Neural cell (in vitro differentiated cells): ENCODE measurements around the gene GP5. TPM values are rescaled to one million over a fixed set of nuclear protein-coding genes. Genes with fewer than 3 reads are reported as not detected.

Experiments used
- H2AFZ ChIP-seq: fragments of 200-600, 300-800 bp; sonication (generic), shearing (Covaris generic); 2 replicates; pipeline ENCODE4 v1.6.0; 2014; ENCODE audit warnings: low read depth, mild to moderate bottlenecking, antibody characterized with exemption, low read length, moderate library complexity
- H3F3A ChIP-seq: fragments of 200-600 bp; shearing (Covaris generic); 2 replicates; pipeline ENCODE4 v1.6.1; 2016; ENCODE audit warnings: mild to moderate bottlenecking, moderate library complexity, mixed read lengths, antibody characterized with exemption, low read length; ENCODE audit not compliant: insufficient read depth, poor library complexity, severe bottlenecking
- H3K27ac ChIP-seq: fragments of 200-600, 300-800 bp; sonication (generic), shearing (Covaris generic); 2 replicates; pipeline ENCODE4 v1.5.1; 2014; ENCODE audit warnings: mild to moderate bottlenecking, low read length, moderate library complexity
- H3K27me3 ChIP-seq: fragments of 300-800, 200-600 bp; sonication (generic), shearing (Covaris generic); 2 replicates; pipeline ENCODE4 v1.6.0; 2014; ENCODE audit warnings: mild to moderate bottlenecking, low read depth, low read length, moderate library complexity; ENCODE audit not compliant: insufficient read depth
- H3K36me3 ChIP-seq: fragments of 300-800, 200-600 bp; sonication (generic), shearing (Covaris generic); 2 replicates; pipeline ENCODE4 v1.5.1; 2014; ENCODE audit warnings: mild to moderate bottlenecking, antibody characterized with exemption, low read length, moderate library complexity; ENCODE audit not compliant: insufficient read depth
- H3K4me2 ChIP-seq: fragments of 300-800, 200-600 bp; sonication (generic), shearing (Covaris generic); 2 replicates; pipeline ENCODE4 v1.6.0; 2014; ENCODE audit warnings: mild to moderate bottlenecking, low read length
- H3K4me3 ChIP-seq: fragments of 300-800, 200-600 bp; sonication (generic), shearing (Covaris generic); 2 replicates; pipeline ENCODE4 v1.5.1; 2014; ENCODE audit warnings: mild to moderate bottlenecking, low read length, moderate library complexity
- H3K79me2 ChIP-seq: fragments of 200-600 bp; shearing (Covaris generic); replicated peaks from 2 replicates; pipeline ENCODE4 v1.6.0; 2014; ENCODE audit warnings: mild to moderate bottlenecking, low read length, moderate library complexity; ENCODE audit not compliant: insufficient read depth
- H3K9ac ChIP-seq: fragments of 300-800, 200-600 bp; sonication (generic), shearing (Covaris generic); 2 replicates; pipeline ENCODE4 v1.6.1; 2016; ENCODE audit warnings: mild to moderate bottlenecking, low read length, mixed read lengths
- H3K9me2 ChIP-seq: fragments of 200-600 bp; shearing (Covaris generic); 2 replicates; pipeline ENCODE4 v1.6.1; 2016; ENCODE audit warnings: mild to moderate bottlenecking, low read length, mixed read lengths; ENCODE audit not compliant: insufficient read depth
- H3K9me3 ChIP-seq: fragments of 200-600, 300-800 bp; sonication (generic), shearing (Covaris generic); 2 replicates; pipeline ENCODE4 v1.6.1; 2016; ENCODE audit warnings: mild to moderate bottlenecking, mixed run types, low read length, moderate library complexity, mixed read lengths
- H4K20me1 ChIP-seq: fragments of 200-600 bp; shearing (Covaris generic); 2 replicates; pipeline ENCODE4 v1.6.1; 2016; ENCODE audit warnings: mild to moderate bottlenecking, mixed run types; ENCODE audit not compliant: insufficient read depth
- EP300 ChIP-seq: fragments of 450-650 bp; conservative IDR thresholded peaks from 2 replicates; pipeline ENCODE4 v1.6.1; 2014; ENCODE audit warnings: antibody characterized with exemption, mild to moderate bottlenecking, moderate library complexity; ENCODE audit not compliant: poor library complexity, severe bottlenecking
- EZH2 ChIP-seq: fragments of 200-600, 300-800 bp; shearing (Covaris generic), sonication (generic); IDR thresholded peaks from 2 replicates; pipeline ENCODE4 v1.6.1; 2014; ENCODE audit warnings: antibody characterized with exemption, low read length, borderline replicate concordance, mild to moderate bottlenecking; ENCODE audit not compliant: insufficient read depth, poor library complexity, severe bottlenecking
- MXI1 ChIP-seq: fragments of 450-650 bp; conservative IDR thresholded peaks from 2 replicates; pipeline ENCODE4 v1.6.1; 2014; ENCODE audit warnings: antibody characterized with exemption, mild to moderate bottlenecking; ENCODE audit not compliant: poor library complexity, severe bottlenecking
- POLR2AphosphoS5 ChIP-seq: IDR thresholded peaks from 2 replicates; pipeline ENCODE4 v1.6.1; 2012
- RAD21 ChIP-seq: fragments of 450-650 bp; conservative IDR thresholded peaks from 2 replicates; pipeline ENCODE4 v1.6.1; 2014; ENCODE audit warnings: antibody characterized with exemption, mild to moderate bottlenecking, moderate library complexity
- SMC3 ChIP-seq: fragments of 450-650 bp; conservative IDR thresholded peaks from 2 replicates; pipeline ENCODE4 v1.6.1; 2014; ENCODE audit warnings: antibody characterized with exemption, mild to moderate bottlenecking, moderate library complexity; ENCODE audit not compliant: poor library complexity
- TAF1 ChIP-seq: IDR thresholded peaks from 2 replicates; pipeline ENCODE4 v1.6.1; 2012; ENCODE audit warnings: low read depth
- polyA plus RNA-seq: library from polyadenylated mRNA; depleted of rRNA; stranded (reverse); fragments of >200 nt; gene quantifications from 2 replicates; pipeline ENCODE4 v1.2.3, GENCODE V29; 2014
- TF ChIP-seq, protein P1 (sequence below): fragments of 450-650 bp; IDR thresholded peaks from 2 replicates; pipeline ENCODE4 v1.5.1; 2014; ENCODE audit warnings: antibody characterized with exemption, mild to moderate bottlenecking, moderate library complexity; ENCODE audit not compliant: poor library complexity, severe bottlenecking
- TF ChIP-seq, protein P2 (sequence below): IDR thresholded peaks from 2 replicates; pipeline ENCODE4 v1.6.1; 2012; ENCODE audit warnings: borderline replicate concordance

The GP5 gene
- polyA plus RNA-seq, 1 donor from 2014 or later, result 0.14 TPM

GRCh38 chr3:194357681-194358080 is 41.4 kb downstream of the GP5 start:
- no peaks in the 10 kb centered on the region for H3K79me2 ChIP-seq
- no peak overlapping the region for H3K4me3 ChIP-seq
- no peak overlapping the region for H2AFZ ChIP-seq
- no peaks in the 10 kb centered on the region for H3F3A ChIP-seq
- TF ChIP-seq, protein P1, sequence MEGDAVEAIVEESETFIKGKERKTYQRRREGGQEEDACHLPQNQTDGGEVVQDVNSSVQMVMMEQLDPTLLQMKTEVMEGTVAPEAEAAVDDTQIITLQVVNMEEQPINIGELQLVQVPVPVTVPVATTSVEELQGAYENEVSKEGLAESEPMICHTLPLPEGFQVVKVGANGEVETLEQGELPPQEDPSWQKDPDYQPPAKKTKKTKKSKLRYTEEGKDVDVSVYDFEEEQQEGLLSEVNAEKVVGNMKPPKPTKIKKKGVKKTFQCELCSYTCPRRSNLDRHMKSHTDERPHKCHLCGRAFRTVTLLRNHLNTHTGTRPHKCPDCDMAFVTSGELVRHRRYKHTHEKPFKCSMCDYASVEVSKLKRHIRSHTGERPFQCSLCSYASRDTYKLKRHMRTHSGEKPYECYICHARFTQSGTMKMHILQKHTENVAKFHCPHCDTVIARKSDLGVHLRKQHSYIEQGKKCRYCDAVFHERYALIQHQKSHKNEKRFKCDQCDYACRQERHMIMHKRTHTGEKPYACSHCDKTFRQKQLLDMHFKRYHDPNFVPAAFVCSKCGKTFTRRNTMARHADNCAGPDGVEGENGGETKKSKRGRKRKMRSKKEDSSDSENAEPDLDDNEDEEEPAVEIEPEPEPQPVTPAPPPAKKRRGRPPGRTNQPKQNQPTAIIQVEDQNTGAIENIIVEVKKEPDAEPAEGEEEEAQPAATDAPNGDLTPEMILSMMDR, result no peak
- TF ChIP-seq, protein P2, sequence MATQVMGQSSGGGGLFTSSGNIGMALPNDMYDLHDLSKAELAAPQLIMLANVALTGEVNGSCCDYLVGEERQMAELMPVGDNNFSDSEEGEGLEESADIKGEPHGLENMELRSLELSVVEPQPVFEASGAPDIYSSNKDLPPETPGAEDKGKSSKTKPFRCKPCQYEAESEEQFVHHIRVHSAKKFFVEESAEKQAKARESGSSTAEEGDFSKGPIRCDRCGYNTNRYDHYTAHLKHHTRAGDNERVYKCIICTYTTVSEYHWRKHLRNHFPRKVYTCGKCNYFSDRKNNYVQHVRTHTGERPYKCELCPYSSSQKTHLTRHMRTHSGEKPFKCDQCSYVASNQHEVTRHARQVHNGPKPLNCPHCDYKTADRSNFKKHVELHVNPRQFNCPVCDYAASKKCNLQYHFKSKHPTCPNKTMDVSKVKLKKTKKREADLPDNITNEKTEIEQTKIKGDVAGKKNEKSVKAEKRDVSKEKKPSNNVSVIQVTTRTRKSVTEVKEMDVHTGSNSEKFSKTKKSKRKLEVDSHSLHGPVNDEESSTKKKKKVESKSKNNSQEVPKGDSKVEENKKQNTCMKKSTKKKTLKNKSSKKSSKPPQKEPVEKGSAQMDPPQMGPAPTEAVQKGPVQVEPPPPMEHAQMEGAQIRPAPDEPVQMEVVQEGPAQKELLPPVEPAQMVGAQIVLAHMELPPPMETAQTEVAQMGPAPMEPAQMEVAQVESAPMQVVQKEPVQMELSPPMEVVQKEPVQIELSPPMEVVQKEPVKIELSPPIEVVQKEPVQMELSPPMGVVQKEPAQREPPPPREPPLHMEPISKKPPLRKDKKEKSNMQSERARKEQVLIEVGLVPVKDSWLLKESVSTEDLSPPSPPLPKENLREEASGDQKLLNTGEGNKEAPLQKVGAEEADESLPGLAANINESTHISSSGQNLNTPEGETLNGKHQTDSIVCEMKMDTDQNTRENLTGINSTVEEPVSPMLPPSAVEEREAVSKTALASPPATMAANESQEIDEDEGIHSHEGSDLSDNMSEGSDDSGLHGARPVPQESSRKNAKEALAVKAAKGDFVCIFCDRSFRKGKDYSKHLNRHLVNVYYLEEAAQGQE, result no peak
- TF ChIP-seq TAF1 (no peak), EP300 (no peak), RAD21 (no peak), SMC3 (no peak), MXI1 (no peak), POLR2AphosphoS5 (no peak), EZH2 (no peak)
- H3K9ac ChIP-seq, result no peak overlapping the region
- no peaks in the 10 kb centered on the region for H4K20me1 ChIP-seq
- no peaks in the 10 kb centered on the region for H3K9me2 ChIP-seq
- H3K27ac ChIP-seq, result no peak overlapping the region
- H3K9me3 ChIP-seq, result no peaks in the 10 kb centered on the region
- H3K27me3 ChIP-seq, result no peaks in the 10 kb centered on the region
- H3K4me2 ChIP-seq, result no peak overlapping the region
- no peaks in the 10 kb centered on the region for H3K36me3 ChIP-seq

DNA sequence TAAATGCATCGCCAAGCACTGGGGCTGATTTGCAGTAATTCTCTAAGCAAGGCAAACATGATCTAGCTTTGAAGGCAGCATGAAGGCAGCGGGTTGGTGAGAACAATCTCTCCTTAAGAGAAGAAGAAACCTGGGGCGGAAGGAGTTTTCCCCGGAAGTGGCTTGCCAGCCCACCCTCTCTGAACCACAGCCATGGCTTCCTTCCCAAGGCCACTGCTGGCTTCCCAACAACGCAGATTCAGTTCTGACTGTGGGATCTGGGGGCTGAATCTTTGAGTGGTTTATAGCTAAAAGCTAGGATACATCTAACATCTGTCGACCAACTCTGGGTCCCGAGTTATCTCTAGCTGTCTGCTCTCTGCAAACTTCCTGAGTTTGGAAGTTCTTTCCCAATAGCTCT is 43.7 kb downstream of the GP5 start:
- Histone ChIP-seq H3F3A (no peaks in the 10 kb centered on the region), H3K4me3 (no peak overlapping the region), H3K79me2 (no peaks in the 10 kb centered on the region), H3K9ac (no peak overlapping the region), H3K27ac (no peak overlapping the region), H3K4me2 (no peak overlapping the region), H2AFZ (no peak overlapping the region), H3K36me3 (no peaks in the 10 kb centered on the region), H3K9me3 (no peaks in the 10 kb centered on the region), H3K9me2 (no peaks in the 10 kb centered on the region), H3K27me3 (no peaks in the 10 kb centered on the region), H4K20me1 (no peaks in the 10 kb centered on the region)
- TF ChIP-seq POLR2AphosphoS5 (no peak), RAD21 (no peak), EP300 (no peak), TAF1 (no peak), SMC3 (no peak), EZH2 (no peak), MXI1 (no peak)
- TF ChIP-seq, protein P2, result no peak
- TF ChIP-seq, protein P1, result no peak
